ENCODE data around the gene EHD4. TPM values are rescaled to one million over a fixed set of nuclear protein-coding genes. Genes with fewer than 3 reads are reported as not detected.

EHD4 gene
- total and polyA plus RNA-seq, 9 of the 15 experiments (the other 6 are each of a cell fraction or from before 2014, with no cell fraction given) = 0.89 to 10.3 (median 6.4) TPM

- Histone ChIP-seq H3K9me3 (replicated peaks; ENCODE audit: control insufficient read depth, insufficient read depth, low read depth, low read length) (no peaks in the 10 kb centered on the region), H4K20me1 (replicated peaks; ENCODE audit: control insufficient read depth, insufficient read depth, low read length) (peaks cover 6% of the 10 kb centered on the region), H3K27ac (ENCODE audit: extremely low read depth, low read depth, low read length) (no peak overlapping the region), H3K4me1 (replicated peaks in 1 of 2; ENCODE audit: control insufficient read depth in 2 of 2, insufficient read depth in 2 of 2, low read length in 2 of 2) (no peaks in the 10 kb centered on the region; a peak in 1 of 5 replicates), H3K79me2 (ENCODE audit: control insufficient read depth, insufficient read depth, low read length) (no peaks in the 10 kb centered on the region), H3K9me1 (ENCODE audit: control insufficient read depth, insufficient read depth, low read length) (peaks cover 4% of the 10 kb centered on the region), H3K4me3 (no peak overlapping the region), H3K36me3 (ENCODE audit: control insufficient read depth, insufficient read depth, low read length) (peaks cover 21% of the 10 kb centered on the region; the same call in 2 of the 3 replicates), H2AFZ (ENCODE audit: low read depth, low read length) (no peak overlapping the region), H3K27me3 (ENCODE audit: control insufficient read depth in 2 of 2, insufficient read depth in 2 of 2, low read length in 2 of 2) (no peaks in the 10 kb centered on the region), H3K9ac (ENCODE audit: insufficient read depth in 1 of 2, low read depth in 2 of 2, low read length in 2 of 2) (no peak overlapping the region; a peak in 1 of 4 replicates), H3K4me2 (ENCODE audit: insufficient read depth, low read length) (no peak overlapping the region)
- FAIRE-seq (no peak), ATAC-seq (no peak), DNase-seq (ENCODE audit: extremely low read depth in 1 of 4, low spot score in 3 of 4) (no peak)
- WGBS (ENCODE audit: insufficient coverage, low coverage, missing lambda C conversion rate) = 80% methylated on average over 17 of the region's 17 CpGs
- POLR2A ChIA-PET = no interaction called here
- CTCF ChIA-PET (ENCODE audit: low intra/inter-chr PET ratio) = no interaction called here
- no peak for TF ChIP-seq RAD21 (CRISPR knock-in tag; conservative IDR thresholded peaks at IDR 0.05 in 1 of 2, IDR thresholded peaks at IDR 0.05 in 1 of 2)
- TF ChIP-seq HLTF (IDR thresholded peaks at IDR 0.05) = no peak
- TF ChIP-seq ZNF696 (CRISPR knock-in tag; conservative IDR thresholded peaks at IDR 0.05) = no peak
- TF ChIP-seq RBBP5 (IDR thresholded peaks at IDR 0.05; ENCODE audit: borderline replicate concordance, insufficient read depth, low read length, poor library complexity, severe bottlenecking) = no peak
- no peak for TF ChIP-seq ZNF449 (CRISPR knock-in tag; IDR thresholded peaks at IDR 0.05)
- TF ChIP-seq IFI16 (CRISPR knock-in tag; IDR thresholded peaks at IDR 0.05) = no peak
- no peak for TF ChIP-seq SNRNP70 (optimal IDR thresholded peaks at IDR 0.05; ENCODE audit: low read depth, low read length)
- no peak for TF ChIP-seq GTF2F1 (IDR thresholded peaks at IDR 0.05; ENCODE audit: low read depth, low read length)
- no peak for TF ChIP-seq CBFA2T3 (IDR thresholded peaks at IDR 0.05)
- no peak for TF ChIP-seq MCM2 (IDR thresholded peaks at IDR 0.05; ENCODE audit: low read depth)
- TF ChIP-seq SP2 (IDR thresholded peaks at IDR 0.05; ENCODE audit: extremely low read depth, low read depth, low read length, poor library complexity, severe bottlenecking) = no peak
- TF ChIP-seq RBFOX2 (IDR thresholded peaks at IDR 0.05; ENCODE audit: low read depth, low read length) = no peak
- TF ChIP-seq RBM17 (IDR thresholded peaks at IDR 0.05; ENCODE audit: borderline replicate concordance, low read depth, low read length) = no peak
- no peak for TF ChIP-seq HNRNPK (IDR thresholded peaks at IDR 0.05; ENCODE audit: low read depth, low read length, poor library complexity, severe bottlenecking)
- intact Hi-C loops (cut with micrococcal nuclease) = loop anchor here (10.0 kb wide), 1 partner anchor 214 kb away; no protein-coding TSS in a partner anchor
- BruUV-seq (replicated peaks) = no TSS peak
- in situ Hi-C loops (cut with MboI) = no loop called here
Measured at GRCh38 chr15:41908736-41909461, 63.5 kb downstream of the EHD4 start.

All from K562 (cell line).